Measurements from ENCODE around the gene ARL3.

The ARL3 gene

GRCh38 chr10:102651455-102652169 is 62.6 kb downstream of the ARL3 start:
- TF ChIP-seq CTCF (IDR thresholded peaks at IDR 0.05; ENCODE audit: low read depth, low read length): no peak
- TF ChIP-seq MYC (IDR thresholded peaks at IDR 0.05; ENCODE audit: low read depth, low read length): no peak
- no peak for TF ChIP-seq POLR2A (IDR thresholded peaks at IDR 0.05; ENCODE audit: extremely low read depth, insufficient read length)
- TF ChIP-seq, protein P1, sequence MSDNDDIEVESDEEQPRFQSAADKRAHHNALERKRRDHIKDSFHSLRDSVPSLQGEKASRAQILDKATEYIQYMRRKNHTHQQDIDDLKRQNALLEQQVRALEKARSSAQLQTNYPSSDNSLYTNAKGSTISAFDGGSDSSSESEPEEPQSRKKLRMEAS (IDR thresholded peaks at IDR 0.05; ENCODE audit: low read depth, low read length): no peak

DNA sequence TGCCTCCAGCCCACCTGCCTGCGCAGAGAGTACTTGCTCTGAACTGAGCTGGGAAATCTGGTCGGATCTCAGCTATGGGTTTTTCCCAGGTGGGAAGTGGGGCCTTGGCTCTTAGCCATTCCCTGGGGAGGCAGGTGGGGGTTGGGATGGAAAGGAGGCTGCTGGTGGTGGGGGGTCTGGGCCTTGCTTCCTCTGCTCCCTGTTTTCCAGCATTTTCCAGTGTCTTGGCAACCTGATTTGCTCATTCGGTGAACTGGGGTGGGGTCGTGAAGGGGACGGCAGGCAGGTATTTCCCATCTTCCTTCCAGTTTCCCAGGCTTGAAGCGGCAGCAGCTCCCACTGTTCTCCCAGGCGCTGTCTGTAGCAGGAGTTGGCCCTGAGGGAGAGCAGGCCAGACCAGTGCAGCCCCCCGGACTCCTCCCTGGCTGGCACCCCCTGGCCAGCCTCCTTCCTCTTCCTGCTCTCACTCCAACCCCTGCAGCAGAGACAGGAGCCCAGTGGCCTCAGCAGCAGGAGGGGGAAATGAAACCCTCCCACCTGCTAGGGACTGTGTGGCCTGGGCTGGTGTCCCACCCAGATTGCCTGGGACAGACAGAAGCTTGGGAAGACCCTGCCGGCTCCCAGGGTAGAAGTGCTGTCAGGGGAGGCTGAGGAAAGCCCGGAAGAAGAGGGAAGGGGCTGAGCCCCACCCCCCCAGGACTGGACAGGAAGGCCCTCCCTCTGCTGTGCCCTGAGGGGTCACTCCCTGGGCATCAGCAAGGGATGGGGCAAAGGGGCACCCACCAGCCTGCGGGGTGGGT is 63.3 kb downstream of the ARL3 start:
- no peak for DNase-seq (ENCODE audit: low read depth)
- TF ChIP-seq CTCF (IDR thresholded peaks at IDR 0.05; ENCODE audit: low read depth, low read length) (no peak), POLR2A (IDR thresholded peaks at IDR 0.05; ENCODE audit: extremely low read depth, insufficient read length) (no peak), MYC (IDR thresholded peaks at IDR 0.05; ENCODE audit: low read depth, low read length) (no peak)
- TF ChIP-seq, protein P1 (IDR thresholded peaks at IDR 0.05; ENCODE audit: low read depth, low read length): no peak
- no peak overlapping the region for H3K4me3 ChIP-seq (ENCODE audit: low read depth, low read length)

More at GRCh38 chr10:102651455-102652169, 62.6 kb downstream of the ARL3 start:
- DNase-seq (ENCODE audit: low read depth): no peak
- H3K4me3 ChIP-seq (ENCODE audit: low read depth, low read length): no peak overlapping the region

- DNase-seq (ENCODE audit: low read depth): no peak
- TF ChIP-seq POLR2A (IDR thresholded peaks at IDR 0.05; ENCODE audit: extremely low read depth, insufficient read length): no peak
- TF ChIP-seq MYC (IDR thresholded peaks at IDR 0.05; ENCODE audit: low read depth, low read length): no peak
- TF ChIP-seq, protein P1 (IDR thresholded peaks at IDR 0.05; ENCODE audit: low read depth, low read length): no peak
- TF ChIP-seq CTCF (IDR thresholded peaks at IDR 0.05; ENCODE audit: low read depth, low read length): no peak
- H3K4me3 ChIP-seq (ENCODE audit: low read depth, low read length): no peak overlapping the region
Measured at GRCh38 chr10:102649797-102650654, 64.2 kb downstream of the ARL3 start.

DNA sequence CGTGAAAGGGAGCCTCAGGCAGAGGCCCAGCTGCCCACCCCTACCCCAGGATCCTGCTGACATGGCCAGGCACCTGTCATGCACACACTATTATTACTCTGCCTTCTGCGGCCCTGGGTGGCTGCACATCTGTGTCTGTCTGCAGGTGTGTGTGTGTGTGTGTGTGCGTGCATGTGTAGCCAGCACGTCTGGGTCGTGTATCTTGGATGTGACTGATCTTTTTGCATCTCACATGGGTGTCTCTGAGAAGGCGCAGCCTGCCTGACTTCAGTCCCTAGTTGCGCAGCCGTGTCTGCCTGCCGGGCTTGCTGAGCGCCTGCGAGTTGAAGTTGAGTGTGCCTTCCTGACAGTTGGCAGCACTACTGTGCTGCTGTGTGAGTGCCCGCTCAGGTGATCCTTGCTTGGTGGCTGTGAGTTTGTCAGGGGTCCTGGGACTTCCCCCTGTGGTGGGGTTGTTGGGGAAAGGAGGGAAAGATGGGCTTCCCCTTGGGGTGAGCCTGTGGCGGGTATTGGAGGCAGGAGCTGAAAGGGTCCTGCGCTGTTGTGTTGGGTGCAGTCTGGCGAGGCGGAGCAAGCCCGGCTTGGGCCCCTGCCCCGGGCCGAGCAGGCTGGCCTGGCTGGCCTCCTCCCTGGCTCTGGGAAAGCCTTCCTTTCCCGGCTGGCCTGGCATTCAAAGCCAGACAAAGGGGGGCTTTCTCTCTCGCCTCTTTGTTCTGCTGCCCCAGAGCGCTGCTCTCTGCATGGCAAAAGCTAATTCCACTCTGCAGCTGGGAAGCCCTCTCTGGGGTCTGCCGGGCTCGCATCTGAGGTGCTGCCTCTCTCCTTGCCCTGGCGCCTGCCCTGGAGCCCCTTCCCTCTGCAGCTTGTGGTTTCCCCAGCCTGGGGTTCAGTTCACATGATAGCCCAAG is 65.1 kb downstream of the ARL3 start:
- no peak for DNase-seq (ENCODE audit: low read depth)
- H3K4me3 ChIP-seq (ENCODE audit: low read depth, low read length): peak overlapping the region; percentile 14
- TF ChIP-seq, protein P1 (IDR thresholded peaks at IDR 0.05; ENCODE audit: low read depth, low read length): no peak
- no peak for TF ChIP-seq CTCF (IDR thresholded peaks at IDR 0.05; ENCODE audit: low read depth, low read length)
- TF ChIP-seq POLR2A (IDR thresholded peaks at IDR 0.05; ENCODE audit: extremely low read depth, insufficient read length): no peak
- no peak for TF ChIP-seq MYC (IDR thresholded peaks at IDR 0.05; ENCODE audit: low read depth, low read length)

Data from NB4 (cell line).